ENCODE results near the gene CROT.
A peak's percentile ranks its signal among the peaks of the same experiment; 100 is the strongest.
"Not testable (repeated sequence)": the region's sequence is repeated elsewhere in the genome, so short reads cannot be mapped to it uniquely, and the experiment has no call there.

The CROT gene, protein sequence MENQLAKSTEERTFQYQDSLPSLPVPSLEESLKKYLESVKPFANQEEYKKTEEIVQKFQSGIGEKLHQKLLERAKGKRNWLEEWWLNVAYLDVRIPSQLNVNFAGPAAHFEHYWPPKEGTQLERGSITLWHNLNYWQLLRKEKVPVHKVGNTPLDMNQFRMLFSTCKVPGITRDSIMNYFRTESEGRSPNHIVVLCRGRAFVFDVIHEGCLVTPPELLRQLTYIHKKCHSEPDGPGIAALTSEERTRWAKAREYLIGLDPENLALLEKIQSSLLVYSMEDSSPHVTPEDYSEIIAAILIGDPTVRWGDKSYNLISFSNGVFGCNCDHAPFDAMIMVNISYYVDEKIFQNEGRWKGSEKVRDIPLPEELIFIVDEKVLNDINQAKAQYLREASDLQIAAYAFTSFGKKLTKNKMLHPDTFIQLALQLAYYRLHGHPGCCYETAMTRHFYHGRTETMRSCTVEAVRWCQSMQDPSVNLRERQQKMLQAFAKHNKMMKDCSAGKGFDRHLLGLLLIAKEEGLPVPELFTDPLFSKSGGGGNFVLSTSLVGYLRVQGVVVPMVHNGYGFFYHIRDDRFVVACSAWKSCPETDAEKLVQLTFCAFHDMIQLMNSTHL

GRCh38 chr7:87345166-87345927 is at the start of gene CROT:
Gene CROT, plus strand, starts transcription at chr7:87345664. Its CDS starts 3,405 bp downstream, at chr7:87349069.
- DNase-seq (ENCODE audit: low read depth, low spot score): peak; percentile 81

DNA sequence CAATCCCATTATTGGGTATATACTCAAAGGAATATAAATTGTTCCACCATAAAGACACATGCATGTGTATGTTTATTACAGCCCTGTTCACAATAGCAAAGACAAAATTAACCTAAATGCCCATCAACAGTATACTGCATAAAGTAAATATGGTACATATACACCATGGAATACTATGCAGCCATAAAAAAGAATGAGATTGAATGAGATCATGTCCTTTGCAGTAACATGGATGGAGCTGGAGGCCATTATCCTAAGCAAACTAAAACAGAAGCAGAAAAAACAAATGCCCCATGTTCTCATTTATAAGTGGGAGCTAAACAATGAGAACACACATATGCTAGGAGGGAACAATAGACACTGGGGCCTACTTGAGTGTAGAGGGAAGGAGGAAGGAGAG is 44.7 kb upstream of the CROT start:
- DNase-seq (ENCODE audit: low read depth, low spot score): no peak

- DNase-seq (ENCODE audit: low read depth, low spot score): no peak
Measured at GRCh38 chr7:87310790-87311419, 34.6 kb upstream of the CROT start.

DNA sequence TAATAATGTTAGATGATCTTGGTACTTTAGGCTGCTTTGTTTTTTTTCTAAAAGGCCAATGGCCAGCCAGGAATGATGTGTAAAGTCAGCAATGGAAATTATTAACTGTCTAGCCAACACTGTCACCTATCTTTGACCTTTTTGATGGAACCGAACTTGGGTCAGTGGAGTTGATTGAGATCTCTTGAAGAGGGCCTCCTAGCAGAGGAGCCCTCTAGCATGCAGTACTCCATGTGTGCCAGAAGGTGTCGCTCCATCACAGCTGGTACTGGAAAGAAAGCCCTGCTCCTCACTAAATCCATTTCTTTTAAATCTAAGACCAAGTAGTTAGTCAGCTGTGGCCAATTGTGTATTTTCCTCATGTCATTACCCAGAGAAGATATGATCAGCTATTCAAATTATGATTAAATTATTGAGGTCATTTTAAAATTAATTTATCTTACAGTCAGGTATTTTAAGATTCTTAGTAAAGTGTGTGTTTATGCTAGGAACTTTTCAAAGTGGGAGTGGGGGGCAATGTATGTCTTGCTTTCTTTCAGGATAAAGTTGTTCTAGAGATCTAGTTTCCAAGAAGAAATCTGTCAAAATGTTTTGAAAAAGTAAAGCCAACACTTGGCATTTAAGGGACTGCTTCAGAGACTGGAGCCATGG is 33.1 kb upstream of the CROT start:
- peak; percentile 43 for DNase-seq (ENCODE audit: low read depth, low spot score)

DNA sequence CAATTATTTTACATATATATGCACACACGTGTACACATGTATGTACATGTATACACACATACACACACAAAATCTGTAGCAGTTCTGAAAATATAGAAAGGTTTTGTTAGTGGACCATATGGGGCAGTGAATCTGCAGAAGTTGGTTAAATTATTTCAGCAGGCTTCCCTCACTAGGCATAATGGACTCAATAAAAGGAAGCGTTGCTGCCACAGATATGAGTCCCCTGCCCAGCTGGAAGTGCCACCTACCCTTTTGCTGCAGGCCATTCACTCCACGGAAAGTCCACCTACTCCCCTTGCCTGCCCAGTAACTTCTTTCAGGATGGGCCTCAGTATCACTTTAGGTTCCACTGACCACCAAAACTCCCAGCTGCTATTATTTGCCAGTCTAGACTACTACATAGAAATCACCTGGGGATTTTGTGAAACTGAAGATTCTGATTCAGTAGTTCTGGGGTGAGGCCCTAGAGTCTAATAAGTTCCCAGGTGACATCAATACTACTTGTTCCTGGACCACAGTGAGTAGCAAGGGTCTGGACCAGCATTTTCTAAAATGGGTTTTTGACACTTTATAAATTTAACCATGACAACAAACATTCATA is 29.3 kb upstream of the CROT start:
- DNase-seq (ENCODE audit: low read depth, low spot score): no peak

DNA sequence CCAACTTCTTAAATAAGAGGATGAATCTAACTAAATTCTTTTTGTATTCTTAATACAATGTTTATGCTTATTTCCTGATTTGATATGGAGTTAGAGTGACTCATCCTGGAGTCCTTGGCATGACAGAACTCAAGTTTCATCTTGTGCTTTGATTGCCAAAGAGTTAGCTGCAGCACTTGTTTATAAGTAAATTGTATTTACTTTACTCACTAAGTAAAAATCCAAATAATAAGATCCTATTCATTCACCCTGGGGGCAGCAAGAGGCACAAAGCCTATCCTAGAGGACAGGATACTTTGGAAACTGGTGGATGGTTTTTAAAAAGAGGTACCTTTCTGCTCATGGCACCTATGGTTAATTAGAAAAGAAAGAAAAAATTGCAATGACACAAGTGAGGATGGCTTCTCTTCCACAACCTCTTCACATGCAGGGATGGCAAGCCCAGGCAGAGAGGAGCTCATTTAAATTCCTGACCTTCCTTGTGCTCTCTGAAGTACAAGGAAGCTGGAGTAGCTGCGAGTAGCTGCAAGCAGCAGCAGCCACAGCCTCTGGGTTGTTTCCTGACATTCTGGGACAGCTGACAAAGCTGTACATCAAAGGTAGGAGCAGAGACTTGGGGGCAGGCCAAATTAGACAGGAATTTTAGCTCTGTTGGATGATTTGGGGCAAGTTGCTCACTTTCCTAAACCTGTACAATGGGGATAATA is 28.5 kb upstream of the CROT start:
- peak; percentile 31 for DNase-seq (ENCODE audit: low read depth, low spot score)

DNA sequence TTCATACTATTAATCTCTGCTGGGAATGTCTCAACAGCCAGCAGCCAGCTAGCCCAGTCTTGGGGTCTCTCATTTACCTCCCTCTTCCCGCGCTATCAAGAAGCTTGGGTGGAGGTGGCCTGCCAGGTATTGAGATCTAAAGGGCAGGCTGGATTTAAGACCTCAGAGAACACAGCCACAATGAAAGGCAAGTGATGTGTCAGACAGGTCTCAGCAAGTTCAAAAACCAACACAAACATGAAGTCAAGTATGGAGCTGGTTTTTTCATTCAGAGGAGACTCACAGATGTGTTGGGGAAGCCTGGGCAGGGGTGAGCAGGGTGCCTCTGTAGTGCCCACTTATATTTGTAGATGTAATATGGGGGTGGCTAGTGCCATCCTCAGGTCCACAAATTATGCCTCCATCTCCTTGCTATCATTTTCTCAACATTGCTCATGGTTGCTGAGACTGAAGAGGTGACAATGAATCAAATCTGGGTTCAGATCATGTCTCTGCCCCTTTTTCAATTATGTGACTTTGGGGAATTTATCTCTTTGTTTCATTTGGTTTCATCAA is 27.7 kb upstream of the CROT start:
- no peak for DNase-seq (ENCODE audit: low read depth, low spot score)

- DNase-seq (ENCODE audit: low read depth, low spot score): no peak
Measured at GRCh38 chr7:87318741-87319140, 26.7 kb upstream of the CROT start.

GRCh38 chr7:87319154-87319581 is 26.3 kb upstream of the CROT start:
- not testable (repeated sequence) for DNase-seq (ENCODE audit: low read depth, low spot score)

- DNase-seq (ENCODE audit: low read depth, low spot score): no peak
Measured at GRCh38 chr7:87322912-87323311, 22.6 kb upstream of the CROT start.

- no peak for DNase-seq (ENCODE audit: low read depth, low spot score)
Measured at GRCh38 chr7:87325576-87326370, 19.7 kb upstream of the CROT start.

- DNase-seq (ENCODE audit: low read depth, low spot score): no peak
Measured at GRCh38 chr7:87328281-87328680, 17.2 kb upstream of the CROT start.

DNA sequence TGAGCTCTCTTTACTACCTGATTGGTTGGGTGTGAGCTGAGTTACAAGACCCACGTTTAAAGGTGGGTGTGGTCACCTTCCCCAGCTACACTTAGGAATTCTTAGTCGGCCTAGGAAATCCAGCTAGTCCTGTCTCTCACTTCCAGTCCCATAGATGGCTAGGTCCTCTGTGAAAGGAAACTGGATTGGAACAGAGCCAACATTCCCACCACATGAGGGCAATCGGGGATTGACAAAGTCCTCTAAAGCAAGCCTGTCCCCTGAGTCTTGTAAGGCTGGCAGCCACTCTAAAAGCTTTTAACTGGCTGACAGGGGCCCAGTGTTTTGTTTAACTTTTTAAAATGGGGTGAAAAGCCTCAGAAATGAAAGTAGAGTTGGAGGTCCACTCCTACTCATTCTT is 15.1 kb upstream of the CROT start:
- no peak for DNase-seq (ENCODE audit: low read depth, low spot score)

DNA sequence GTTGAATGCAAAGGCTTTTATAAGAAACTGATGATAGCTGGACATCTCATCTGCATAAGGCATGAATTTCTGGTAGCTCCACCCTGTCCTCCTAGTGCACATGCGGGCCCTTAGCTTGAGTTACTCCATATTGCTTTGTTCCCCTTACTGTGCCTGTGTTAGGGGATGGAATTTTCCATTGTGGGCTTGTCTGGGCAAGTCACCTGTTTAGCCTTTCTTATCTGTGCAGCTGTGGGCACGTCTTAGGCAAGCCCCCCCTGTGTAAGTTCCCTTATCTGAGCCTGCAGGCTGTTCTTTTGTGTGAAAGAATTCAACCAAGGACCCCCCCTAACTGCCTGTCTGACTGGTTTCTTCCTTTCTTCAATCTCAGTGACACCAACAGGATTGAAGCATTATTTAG is 14.5 kb upstream of the CROT start:
- DNase-seq (ENCODE audit: low read depth, low spot score): no peak

GRCh38 chr7:87331687-87332252 is 13.7 kb upstream of the CROT start:
- no peak for DNase-seq (ENCODE audit: low read depth, low spot score)

GRCh38 chr7:87332321-87332720 is 13.1 kb upstream of the CROT start:
- DNase-seq (ENCODE audit: low read depth, low spot score): no peak

GRCh38 chr7:87336136-87336535 is 9.3 kb upstream of the CROT start:
- no peak for DNase-seq (ENCODE audit: low read depth, low spot score)

GRCh38 chr7:87337331-87337730 is 8.1 kb upstream of the CROT start:
- DNase-seq (ENCODE audit: low read depth, low spot score): no peak

GRCh38 chr7:87339373-87339897 is 6.0 kb upstream of the CROT start:
- DNase-seq (ENCODE audit: low read depth, low spot score): no peak

Data from smooth muscle cell of the brain vasculature (primary cell).